ENCODE data around the gene MARK1.
"Not testable (repeated sequence)": the region's sequence is repeated elsewhere in the genome, so short reads cannot be mapped to it uniquely, and the experiment has no call there.

The MARK1 gene

DNA sequence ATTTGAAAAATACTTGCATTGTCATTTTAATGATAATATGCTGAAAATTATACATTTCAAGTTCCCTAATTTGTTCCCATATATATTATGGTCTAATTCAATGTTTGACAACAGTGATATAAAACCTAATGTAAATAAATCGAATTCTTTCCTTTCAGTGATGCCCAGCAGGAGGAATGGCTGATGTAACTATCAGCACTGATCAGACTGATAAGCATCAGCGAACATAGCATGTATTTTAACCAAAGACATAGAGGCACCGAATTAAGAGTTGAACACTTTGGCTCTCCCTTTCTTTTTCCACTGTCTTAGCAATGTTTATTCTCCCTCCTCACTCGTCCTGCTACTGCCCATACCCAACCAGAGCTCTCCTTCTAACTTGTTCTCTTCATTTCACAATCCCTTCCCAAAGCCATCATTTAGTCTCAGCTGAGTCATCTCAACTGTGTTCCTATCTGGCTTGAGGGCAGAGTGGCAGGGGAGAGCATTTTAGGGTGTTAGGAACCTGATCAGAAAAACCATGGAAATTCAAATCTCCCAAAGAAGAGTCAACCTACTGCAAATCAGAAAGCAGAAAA, 103.4 kb downstream of the MARK1 start:
- DNase-seq, result no peak

DNA sequence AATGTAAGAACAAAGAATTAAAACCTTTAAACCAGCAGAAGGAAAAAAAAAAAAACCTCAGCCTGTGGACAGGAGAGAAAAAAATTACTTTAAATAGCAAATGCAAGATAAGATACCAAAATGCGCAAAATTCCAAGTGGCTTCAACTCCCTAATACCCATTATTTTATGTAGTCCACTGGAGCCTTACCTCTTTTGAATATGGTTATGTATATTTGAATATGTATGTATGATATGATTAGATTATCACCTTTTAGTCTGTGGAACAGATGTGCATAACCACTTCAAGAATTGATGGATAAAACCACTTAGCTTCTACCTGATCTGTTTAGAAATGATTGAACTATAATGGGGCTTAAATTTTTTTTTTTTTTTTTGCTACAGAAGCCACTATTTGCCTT, 109.8 kb downstream of the MARK1 start:
- DNase-seq, result no peak

DNA sequence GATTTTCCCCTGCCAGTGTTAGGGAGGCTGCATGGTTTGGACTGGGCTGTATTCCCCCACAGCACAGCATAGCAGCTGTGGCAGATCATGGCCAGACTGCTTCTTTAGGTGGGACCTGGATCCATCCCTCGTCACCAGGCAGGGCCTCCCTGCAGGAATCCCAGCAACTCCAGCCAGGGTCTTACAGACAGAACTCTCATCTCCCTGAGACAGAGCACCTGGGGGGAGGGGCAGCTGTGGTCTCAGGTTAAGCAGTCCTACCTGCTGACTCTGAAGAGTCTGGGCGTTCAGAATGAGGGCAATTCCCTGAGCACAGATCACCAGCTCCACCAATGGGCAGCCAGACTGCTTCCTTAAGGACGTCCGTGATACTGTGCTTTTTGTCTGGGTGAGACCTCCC, 114.3 kb downstream of the MARK1 start:
- no peak for DNase-seq

DNA sequence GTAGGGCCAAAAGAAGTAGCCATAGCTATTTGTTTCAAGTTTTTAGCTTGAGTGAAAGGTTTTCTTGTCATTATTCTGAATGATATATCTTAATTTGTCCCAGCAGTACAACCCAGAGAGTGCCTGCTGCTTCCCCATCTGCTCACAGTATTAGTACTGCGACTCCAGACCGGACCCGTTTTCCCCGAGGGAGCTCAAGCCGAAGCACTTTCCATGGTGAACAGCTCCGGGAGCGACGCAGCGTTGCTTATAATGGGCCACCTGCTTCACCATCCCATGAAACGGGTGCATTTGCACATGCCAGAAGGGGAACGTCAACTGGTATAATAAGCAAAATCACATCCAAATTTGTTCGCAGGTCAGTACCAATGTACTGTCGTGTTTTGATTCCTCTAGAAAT, 125.1 kb downstream of the MARK1 start:
- DNase-seq, result no peak

DNA sequence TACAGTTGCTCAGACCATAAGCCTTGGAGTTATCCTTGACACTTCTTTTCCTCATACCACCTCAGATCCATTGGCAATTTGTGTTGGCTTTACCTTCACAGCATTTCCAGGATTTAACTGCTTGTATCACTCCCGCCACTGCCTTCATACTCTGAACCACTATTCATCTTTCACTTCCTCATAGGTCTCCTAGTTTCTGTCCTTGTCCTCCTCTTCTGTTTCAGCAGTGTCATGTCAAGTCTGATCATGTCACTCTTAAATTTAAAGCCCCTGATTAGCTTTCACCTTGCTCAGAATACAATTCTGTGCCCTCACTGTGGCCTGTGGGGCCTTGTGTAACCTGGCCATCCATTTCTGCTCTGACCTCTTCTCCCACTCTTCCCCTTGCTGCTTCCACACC, 127.6 kb downstream of the MARK1 start:
- DNase-seq, result no peak

DNA sequence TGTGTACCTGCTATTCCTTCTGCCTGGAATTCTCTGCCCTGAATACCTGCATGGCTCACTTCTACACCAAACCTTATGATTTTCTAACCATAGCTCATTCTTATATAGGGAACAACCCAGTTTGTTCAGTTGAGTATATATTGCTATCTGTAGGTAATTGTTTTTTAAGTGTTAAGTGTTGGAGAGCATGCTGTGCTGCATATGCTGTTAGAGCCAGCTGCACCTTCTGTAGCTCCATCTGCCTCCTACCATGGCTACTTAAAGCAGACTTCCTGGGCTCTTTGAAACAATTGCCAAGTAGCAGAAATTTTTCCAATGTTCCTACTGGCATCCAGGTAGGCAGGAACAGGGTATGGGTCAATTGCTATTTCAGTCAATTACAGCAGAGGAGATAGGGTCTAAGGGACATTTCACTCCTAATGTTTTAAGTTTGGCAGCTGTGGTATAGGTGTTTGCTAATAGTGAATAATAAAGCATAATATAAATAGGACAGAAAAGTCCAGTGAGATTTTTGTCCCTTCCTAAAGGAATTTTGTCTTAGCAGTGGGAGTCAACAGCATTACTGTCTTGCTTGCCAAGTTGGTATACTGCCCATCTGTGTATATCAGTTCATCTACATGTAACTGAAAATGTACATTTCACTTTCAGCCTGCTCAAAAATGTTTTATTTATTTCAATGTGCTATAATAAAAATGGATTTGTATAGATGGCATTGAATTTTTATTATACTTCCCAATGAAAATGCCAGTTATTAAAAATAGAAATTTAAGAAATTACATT, 128.2 kb downstream of the MARK1 start:
- DNase-seq, result no peak

DNA sequence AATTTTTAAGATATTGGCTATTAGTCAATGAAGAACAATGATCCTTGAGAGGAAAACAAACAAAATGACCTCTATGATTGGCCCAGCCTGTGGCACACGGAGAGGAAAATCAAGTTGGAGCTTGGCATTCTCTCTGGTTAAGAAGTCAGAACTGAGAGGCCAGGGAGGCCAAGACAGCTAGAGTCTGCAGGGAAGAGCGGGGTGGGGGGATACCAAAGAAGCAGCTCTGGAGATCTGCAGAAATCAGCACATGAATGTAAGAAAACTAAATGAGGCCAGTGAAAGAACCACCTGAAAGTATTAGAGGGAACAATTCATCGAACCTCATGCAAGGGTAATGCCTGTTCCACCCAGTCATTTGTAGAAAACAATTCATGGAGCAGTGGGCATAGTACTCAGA, 138.4 kb downstream of the MARK1 start:
- DNase-seq, result no peak

DNA sequence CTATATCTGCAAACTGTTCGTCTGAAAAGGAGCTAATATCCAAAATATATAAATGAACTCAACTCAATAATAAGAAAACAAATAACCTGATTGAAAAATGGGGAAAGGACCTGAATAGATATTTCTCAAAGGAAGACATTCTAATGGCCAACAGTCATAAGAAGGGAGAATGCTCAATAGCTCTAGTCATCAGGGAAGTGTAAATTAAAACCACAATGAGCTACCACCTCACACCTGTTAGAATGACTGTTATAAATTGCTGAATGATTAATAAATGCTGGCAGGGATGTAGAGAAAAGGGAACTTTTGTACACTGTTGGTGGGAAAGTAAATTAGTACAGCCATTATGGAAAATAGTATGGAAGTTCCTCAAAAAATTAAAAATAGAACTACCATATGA, 141.1 kb downstream of the MARK1 start:
- DNase-seq, result no peak

DNA sequence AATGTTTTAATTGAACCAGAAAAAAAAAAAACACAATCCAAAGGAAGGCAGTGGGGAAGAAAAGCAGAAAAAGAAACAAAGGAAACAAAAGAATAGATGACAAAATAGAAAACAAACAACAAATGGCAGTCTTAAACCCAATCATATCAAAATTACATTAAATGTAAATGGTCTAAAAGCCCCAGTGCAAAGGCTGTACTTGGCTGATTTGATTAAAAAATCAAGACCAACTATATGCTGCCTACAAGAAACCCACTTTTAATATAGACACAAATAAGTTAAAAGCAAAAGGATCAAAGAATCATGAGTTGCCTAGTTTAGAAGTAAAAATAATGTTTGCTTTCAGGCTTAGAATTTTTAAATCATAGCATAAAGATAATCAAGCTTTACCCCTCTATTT, 142.4 kb downstream of the MARK1 start:
- DNase-seq, result no peak

DNA sequence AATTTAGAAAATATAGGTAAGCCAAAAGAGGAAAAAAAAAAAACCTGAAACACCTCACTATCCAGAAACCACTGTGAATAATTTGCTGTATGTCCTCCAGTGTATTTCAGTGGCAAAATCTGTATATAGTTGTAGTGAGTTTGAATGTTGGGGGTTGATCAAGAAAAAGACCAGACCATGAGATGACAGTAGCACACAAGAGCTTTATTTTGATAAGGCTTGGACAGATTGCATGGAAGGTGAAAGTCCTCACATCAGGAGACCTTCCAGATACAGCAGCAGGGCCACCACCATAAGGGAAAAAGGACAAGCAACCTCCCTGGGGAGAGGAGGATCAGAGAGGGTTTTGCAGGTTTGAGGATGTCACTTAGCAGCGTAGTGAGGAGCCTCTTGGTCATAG, 146.0 kb downstream of the MARK1 start:
- DNase-seq, result no peak

DNA sequence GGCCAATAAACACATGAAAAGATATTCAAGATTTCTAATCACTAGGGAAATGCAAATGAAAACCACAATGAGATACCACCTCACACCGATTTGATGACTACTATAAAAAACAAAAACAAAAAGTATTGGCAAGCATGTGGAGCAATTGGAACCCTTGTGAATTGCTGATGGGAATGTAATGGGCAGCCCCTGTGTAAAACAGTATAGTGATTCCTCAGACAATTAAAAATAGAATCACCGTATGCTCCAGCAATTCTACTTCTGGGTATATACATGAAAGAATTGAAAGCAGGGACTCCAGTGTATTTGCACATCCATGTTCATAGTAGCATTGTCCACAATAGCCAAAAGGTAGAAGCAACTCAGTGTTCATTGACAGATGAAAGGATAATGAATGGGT, 149.3 kb downstream of the MARK1 start:
- no peak for DNase-seq

DNA sequence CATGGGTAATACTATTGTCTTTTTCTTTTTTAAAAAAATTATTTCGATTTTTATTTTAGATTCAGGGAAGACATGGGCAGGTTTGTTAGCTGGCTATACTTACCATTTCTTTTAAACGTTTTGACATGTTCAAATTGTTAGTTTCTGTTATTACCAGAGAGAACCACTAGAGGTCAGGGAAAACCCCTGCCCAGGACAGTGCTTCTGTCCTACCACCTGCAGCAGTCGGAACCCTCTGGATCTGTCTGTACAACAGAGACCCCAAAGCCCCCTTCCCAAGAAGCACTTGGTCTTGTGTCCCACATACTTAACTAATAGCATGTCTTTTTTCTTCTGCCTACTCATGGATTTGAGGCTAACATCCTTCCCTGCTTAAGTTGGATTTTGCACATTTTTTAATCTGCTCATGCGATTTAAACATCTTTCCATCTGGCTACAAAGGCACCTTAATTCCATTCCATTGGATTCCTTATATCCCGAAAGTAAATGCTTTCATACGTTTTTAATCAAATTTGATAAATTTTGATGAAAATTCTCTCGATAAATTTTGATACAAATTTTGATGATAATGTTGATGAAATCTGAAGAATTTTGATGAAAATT, 152.2 kb downstream of the MARK1 start:
- peak; percentile 34 to 36 for DNase-seq

DNA sequence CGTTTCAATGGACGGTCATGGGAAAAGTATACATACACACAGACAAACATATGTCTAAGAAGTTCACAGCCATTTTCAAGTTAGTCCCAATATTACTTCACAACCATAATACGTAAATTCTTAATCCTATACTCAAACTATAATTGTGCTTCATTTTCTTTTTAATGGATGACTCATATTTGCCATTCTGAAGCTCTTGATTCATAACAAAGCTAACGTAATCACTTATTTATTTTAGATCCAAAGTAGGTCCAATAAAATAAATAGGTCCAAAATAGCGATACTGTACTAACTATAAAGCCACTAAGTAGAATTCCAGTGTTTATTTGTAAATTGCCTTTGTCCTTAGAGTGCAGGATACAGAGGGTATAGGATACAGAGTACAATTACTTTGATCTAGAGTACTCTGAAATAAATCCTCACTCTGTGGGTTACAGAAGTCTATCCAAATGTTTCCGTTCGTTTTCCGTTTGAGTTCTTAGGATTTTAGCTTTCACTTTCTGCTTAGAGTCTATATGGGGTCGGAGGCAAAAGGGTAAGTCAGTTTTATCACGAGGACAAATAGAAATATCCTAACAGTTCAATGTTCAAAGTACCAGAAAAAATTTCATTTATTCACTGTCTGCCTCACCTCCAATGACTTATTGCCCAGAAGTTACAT, 153.4 kb downstream of the MARK1 start:
- DNase-seq, result no peak

DNA sequence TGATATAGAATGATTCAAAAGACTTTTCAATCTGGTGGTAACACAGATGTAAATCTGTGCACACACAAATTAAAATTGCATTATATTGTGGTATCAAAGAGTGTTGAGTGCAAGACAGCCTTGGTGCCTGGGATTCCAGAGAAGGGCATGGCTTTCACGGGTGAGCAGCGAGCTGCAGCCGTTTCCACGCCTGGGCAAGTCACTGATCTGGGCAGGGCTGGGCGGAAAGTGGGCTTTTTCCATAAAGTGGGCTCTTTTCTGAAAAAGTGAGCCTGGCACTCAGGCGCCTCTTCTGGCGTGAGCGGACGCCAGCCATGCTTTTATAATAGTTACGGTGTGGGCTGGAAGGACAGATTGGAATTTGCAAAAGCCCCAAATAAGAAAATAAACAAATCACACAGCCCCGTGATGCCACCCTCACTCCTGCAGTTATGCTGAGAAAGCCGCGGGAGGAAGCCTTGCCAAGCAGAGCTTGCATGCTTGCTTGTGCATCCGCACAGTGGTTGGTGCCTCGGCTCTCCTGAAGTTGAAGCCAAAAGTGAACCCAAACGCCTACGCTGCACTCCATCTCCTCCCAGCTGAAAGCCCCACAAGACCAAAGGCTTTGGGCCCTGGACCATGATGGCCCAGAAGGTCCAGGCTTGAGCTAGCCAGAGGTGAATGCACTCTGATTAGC, 155.1 kb downstream of the MARK1 start:
- DNase-seq, result no peak

DNA sequence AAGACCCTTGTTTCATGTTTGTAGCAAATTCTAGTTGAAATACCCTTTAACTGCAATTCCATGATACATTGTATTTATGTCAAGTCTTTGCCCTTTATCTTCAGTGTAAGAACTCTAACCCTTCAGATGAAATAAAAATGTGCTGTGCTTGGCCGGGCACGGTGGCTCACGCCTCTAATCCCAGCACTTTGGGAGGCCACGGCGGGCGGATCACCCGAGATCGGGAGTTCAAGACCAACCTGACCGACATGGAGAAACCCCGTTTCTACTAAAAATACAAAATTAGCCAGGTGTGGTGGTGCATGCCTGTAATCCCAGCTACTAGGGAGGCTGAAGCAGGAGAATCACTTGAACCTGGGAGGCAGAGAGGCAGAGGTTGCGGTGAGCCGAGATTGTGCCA, 155.8 kb downstream of the MARK1 start:
- DNase-seq, result not testable (repeated sequence)

DNA sequence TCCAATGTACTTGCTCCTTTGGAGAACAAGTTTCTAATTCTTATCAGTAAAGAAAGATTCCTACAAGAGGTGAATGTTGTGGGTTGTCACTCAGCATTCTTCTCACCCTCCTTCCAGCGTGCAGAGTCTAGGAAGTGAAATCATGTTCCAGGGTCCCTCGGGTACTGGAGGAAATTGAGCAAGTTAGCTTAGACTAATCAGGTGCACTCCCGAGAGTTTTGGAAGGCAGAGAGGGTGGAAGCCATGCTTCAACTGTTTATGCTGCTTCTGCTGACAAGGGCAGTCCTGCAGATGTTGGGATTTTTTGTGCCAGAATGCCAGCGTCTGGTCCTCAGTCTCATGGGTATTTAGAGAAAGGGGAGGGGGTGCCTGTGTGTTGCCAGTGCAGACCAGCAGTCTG, 157.0 kb downstream of the MARK1 start:
- DNase-seq, result no peak

DNA sequence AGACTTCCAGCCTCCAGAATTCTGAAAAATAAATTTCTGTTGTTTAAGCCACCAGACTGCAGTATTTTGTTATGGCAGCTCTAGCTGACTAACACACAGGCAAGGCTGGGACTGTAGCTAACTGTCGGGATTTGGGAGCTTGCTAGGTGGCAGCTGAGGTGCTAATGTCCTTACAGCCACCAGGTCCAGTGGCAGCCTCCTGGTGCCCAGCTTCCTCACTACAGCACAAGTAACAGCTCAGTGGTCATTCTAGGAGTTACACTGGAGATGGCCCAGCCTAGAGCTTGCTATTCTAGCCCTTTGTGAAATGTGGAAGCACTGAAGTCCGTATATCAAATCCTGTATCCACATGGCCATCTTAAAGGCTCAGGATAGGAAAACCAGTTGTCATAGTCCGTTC, 157.9 kb downstream of the MARK1 start:
- peak in 1 of 2 donors; percentile 8 for DNase-seq

DNA sequence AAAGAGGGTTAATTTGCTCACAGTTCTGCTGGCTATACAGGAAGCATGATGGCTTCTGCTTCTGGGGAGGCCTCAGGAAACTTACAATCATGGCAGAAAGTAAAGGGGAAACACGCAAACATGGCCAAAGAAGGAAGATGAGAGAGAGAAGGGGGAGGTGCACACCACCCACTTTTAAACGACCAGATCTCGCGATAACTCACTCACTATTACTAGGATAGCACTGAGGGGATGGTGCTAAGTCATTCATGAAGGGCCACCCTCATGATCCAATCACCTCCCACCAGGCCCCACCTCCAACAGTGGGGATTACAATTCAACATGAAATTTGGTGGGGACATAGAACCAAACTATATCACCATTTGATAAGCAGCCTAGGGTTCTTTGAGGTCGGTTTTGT, 159.9 kb downstream of the MARK1 start:
- DNase-seq, result no peak

DNA sequence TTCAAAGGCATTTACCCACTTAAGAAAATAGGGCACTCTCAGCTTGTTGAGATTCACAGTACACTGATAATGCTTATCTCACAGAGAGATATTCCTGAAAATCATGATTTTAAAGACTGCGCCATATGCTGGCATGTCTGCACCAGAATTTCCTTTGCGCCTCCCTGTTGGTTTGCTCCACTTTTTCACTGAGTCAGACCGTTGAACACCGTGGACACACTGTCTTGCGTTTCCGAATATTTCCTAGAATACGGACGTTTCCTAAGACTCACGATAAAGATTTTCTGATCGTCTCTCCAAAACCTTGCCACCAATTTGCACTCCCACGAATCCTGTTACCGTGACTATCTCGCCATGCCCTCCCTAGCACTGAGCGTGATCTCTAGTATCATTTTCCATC, 161.7 kb downstream of the MARK1 start:
- no peak for DNase-seq

DNA sequence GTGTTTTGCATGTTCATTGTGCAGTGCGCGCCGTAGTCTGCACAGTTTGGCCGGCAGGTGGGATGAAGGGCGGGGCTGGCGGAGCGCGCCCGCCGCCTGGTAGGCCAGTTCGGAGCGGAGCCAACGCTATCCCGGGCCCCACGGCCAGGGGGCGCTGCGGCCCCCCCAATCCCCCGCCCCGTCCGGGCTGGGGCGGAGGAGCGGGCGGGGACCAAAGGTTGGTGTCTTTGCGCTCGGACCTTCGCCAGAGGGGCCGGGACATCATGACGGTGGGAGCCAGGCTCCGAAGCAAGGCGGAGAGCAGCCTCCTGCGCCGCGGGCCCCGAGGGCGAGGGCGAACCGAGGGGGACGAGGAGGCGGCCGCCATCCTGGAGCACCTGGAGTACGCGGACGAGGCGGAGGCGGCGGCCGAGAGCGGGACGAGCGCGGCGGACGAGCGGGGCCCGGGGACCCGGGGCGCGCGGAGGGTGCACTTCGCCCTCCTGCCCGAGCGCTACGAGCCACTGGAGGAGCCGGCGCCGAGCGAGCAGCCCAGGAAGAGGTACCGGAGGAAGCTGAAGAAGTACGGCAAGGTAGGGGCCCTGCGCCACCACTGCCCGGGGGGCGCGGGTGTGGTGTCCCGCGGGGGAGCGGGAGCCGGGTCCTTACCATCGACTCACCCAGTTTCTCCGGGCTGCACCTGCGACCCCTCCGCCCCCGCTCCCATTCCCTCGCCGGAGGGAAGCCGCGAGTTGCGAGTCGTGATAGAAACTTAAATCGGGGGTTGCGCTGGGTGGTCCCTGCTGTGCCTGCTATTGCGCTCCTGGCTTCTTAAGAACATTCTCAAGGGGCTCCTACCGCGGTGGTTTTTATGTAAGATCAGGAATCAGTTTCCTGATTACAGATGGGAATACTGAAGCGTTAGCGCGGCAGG, 162.5 kb downstream of the MARK1 start, which contains the start of gene C1orf115:
TSS of gene C1orf115 (plus strand) at position 224 of the 913 bp plus-strand sequence. CDS start at position 264, 40 bp downstream.
- peak; percentile 62 to 75 for DNase-seq

DNA sequence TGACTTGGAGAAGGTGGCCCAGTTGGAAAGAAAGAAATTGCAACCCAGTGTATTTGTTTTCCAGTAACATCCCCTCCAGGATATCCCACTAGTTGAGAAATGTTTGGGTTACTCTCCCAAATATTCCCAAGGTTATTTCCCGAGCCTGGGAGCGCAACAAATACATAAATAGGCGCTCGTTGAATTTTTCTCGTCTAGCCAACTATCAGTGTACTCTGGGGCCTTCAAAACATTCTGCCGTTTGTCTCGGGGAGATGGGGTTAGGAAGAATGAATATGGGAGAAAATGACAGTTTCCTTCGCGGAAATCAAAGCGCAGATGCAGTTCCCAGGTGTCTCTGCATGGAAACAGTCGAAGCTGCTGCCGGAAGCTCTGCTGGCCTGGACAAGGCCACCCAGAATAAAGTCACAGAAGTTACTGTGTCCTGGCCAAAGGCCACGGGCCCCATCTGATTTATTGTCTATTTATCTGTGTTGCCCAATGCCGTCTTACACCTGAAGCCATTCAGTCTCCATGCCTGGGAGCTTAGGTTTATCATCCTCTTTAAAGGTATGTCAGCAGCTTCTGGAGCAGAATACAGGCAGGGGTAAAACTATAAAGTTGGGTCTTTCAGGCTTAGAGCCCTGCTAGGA, 163.2 kb downstream of the MARK1 start:
- no peak for DNase-seq

Measured in inflammatory macrophage (primary cell).